ENCODE data around the gene UNKL. TPM values are rescaled to one million over a fixed set of nuclear protein-coding genes. Genes with fewer than 3 reads are reported as not detected.
A peak's percentile ranks its signal among the peaks of the same experiment; 100 is the strongest.

UNKL gene
- total and polyA plus RNA-seq, 7 donors, result 17.3 to 58.7 (median 32.6) TPM

DNA sequence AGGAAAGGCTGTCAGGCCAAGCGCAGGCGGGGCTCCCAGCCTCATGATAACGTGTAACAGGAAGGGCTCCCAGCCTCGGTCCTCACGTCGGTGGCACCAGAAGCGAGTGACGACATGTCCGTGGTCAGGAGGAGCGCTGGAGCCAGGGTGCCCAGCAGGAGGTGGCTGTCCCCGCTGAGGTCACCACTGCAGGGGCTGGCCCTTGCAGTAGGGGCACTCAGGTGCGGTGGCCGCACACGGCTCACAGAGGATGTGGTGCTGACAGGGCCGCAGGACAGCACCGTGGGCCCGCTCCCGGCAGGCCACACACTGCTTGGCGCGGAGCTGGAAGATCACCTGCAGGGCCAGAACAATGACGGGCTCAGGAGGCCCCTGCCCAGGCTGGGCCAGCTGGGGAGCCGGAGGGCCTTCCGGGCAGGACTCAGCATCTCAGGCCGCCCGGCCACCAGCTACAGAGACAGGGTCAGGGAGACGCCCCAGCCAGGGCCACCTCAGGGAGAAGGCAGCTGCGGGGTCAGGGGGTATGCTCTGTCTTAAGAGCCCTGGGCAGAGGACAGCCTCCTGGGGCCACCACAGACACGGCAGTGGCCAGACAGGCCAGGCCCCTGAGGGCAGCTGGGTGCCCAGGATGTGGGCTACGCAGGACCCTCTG lies 48.3 kb downstream of the UNKL start:
- WGBS, 3 donors, result 85 to 94% (median 87%) methylated on average over 29 of the region's 29 CpGs
- Histone ChIP-seq H3K4me1 (no peaks in the 10 kb centered on the region), H3K27me3 (ENCODE audit: insufficient read depth in 3 of 3, low read length in 2 of 3) (no peaks in the 10 kb centered on the region), H3K4me3 (no peak overlapping the region), H3K9me3 (no peaks in the 10 kb centered on the region), H3K27ac (no peak overlapping the region), H3K36me3 (ENCODE audit: insufficient read depth in 1 of 2, low read depth in 1 of 2) (peaks cover 6 to 82% of the 10 kb centered on the region in 2 donors)
- peak in 1 of 2 donors; percentile 50 for DNase-seq
- intact Hi-C loops (cut with DNase I), result no loop called here
- TF ChIP-seq, protein P1, sequence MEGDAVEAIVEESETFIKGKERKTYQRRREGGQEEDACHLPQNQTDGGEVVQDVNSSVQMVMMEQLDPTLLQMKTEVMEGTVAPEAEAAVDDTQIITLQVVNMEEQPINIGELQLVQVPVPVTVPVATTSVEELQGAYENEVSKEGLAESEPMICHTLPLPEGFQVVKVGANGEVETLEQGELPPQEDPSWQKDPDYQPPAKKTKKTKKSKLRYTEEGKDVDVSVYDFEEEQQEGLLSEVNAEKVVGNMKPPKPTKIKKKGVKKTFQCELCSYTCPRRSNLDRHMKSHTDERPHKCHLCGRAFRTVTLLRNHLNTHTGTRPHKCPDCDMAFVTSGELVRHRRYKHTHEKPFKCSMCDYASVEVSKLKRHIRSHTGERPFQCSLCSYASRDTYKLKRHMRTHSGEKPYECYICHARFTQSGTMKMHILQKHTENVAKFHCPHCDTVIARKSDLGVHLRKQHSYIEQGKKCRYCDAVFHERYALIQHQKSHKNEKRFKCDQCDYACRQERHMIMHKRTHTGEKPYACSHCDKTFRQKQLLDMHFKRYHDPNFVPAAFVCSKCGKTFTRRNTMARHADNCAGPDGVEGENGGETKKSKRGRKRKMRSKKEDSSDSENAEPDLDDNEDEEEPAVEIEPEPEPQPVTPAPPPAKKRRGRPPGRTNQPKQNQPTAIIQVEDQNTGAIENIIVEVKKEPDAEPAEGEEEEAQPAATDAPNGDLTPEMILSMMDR (IDR thresholded peaks at IDR 0.05), result no peak
- ATAC-seq, result no peak

DNA sequence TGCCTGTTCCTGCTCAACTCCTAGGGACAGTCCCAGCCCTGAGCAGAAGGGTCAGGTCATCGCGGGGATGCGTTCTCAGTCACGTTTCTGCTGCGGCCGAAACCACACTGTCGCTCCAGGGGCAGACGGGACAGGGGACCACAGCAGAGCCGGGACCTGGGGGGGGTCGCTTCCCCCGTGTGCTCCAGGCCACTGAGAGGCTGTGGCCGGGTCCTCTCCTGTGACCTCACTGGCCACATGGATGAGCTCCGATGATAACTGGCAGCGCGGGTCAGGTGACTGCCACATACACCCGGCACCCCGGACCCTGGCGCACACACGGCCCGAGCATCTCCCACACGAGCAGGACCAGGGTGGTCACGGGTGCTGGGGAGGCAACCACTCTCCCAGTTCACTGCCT lies 50.0 kb downstream of the UNKL start:
- peaks cover 6 to 89% of the 10 kb centered on the region in 2 donors for H3K36me3 ChIP-seq (ENCODE audit: insufficient read depth in 1 of 2, low read depth in 1 of 2)
- H3K4me1 ChIP-seq, result no peaks in the 10 kb centered on the region
- ATAC-seq (peak in 1 of 4 donors; percentile 4), DNase-seq (peak in 1 of 2 donors; percentile 51)
- no peak overlapping the region for H3K27ac ChIP-seq
- intact Hi-C loops (cut with DNase I), result loop anchor here in 1 of 2 donors (5.0 kb wide), 1 partner anchor 53 kb away; no protein-coding TSS in a partner anchor
- H3K9me3 ChIP-seq, result no peaks in the 10 kb centered on the region
- TF ChIP-seq, protein P1 (IDR thresholded peaks at IDR 0.05), result no peak
- no peak overlapping the region for H3K4me3 ChIP-seq
- 84 to 87% (median 87%) methylated on average over 22 of the region's 22 CpGs for WGBS, 3 donors
- H3K27me3 ChIP-seq (ENCODE audit: insufficient read depth in 3 of 3, low read length in 2 of 3), result no peaks in the 10 kb centered on the region

DNA sequence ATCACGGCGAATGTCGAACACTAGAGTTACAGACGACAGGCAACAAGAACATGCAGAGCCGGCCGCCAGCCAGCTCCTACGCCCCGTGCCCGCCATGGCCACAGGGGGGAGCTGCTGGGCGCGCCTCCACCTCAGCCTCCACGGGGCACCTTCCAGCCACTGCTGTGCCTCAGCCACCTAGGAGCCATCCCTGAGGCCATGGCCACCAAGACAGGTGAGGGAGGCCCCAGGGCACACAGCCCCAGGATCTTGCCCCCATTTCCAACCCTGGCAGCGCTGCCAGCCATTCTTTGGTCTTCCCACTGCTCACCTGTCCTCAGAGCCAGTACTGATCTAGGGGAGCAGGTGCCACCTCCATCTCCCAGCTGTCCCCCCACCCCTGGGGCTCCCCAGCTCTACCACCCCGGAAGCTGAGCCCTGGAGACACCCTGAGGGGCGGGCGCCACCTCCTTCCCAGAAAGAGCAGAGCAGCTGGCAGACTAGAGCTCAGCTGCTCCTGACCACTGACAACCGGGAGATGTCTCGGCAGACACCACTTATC lies 50.9 kb downstream of the UNKL start:
- Histone ChIP-seq H3K27me3 (ENCODE audit: insufficient read depth in 3 of 3, low read length in 2 of 3) (no peaks in the 10 kb centered on the region), H3K27ac (no peak overlapping the region), H3K36me3 (ENCODE audit: insufficient read depth in 1 of 2, low read depth in 1 of 2) (peaks cover 6 to 93% of the 10 kb centered on the region in 2 donors), H3K4me3 (no peak overlapping the region), H3K4me1 (no peaks in the 10 kb centered on the region), H3K9me3 (no peaks in the 10 kb centered on the region)
- DNase-seq (peak; percentile 62 to 84), ATAC-seq (peak; percentile 84 to 92 (median 90))
- WGBS, 3 donors, result 35 to 41% (median 40%) methylated on average over 17 to 18 of the region's 18 CpGs
- intact Hi-C loops (cut with DNase I), result loop anchor here in 1 of 2 donors (5.0 kb wide), 1 partner anchor 54 kb away; no protein-coding TSS in a partner anchor
- TF ChIP-seq, protein P1 (IDR thresholded peaks at IDR 0.05), result peak; percentile 79

DNA sequence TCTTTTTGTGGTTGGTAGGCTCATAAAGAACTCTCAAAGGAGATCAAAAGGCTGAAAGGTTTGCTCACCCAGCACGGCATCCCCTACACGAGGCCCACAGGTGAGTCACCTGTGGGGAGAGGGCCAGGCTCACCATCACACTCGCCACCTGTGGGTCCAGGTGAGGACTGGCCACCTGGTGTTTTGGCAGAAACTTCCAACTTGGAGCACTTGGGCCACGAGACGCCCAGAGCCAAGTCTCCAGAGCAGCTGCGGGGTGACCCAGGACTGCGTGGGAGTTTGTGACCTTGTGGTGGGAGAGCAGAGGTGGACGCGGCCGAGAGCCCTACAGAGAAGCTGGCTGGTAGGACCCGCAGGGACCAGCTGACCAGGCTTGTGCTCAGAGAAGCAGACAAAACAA lies 51.7 kb downstream of the UNKL start:
- peak overlapping the region; percentile 23 for H3K27ac ChIP-seq
- whole genome bisulfite sequencing, 3 donors, result 57 to 72% (median 58%) methylated on average over 11 of the region's 11 CpGs
- H3K4me3 ChIP-seq, result no peak overlapping the region
- H3K27me3 ChIP-seq (ENCODE audit: insufficient read depth in 3 of 3, low read length in 2 of 3), result no peaks in the 10 kb centered on the region
- peaks cover 6 to 94% of the 10 kb centered on the region in 2 donors for H3K36me3 ChIP-seq (ENCODE audit: insufficient read depth in 1 of 2, low read depth in 1 of 2)
- TF ChIP-seq, protein P1 (IDR thresholded peaks at IDR 0.05), result no peak
- intact Hi-C loops (cut with DNase I), result loop anchor here in 1 of 2 donors (5.0 kb wide), 1 partner anchor 54 kb away; no protein-coding TSS in a partner anchor
- DNase-seq (no peak), ATAC-seq (no peak)
- H3K4me1 ChIP-seq, result no peaks in the 10 kb centered on the region
- no peaks in the 10 kb centered on the region for H3K9me3 ChIP-seq

Measured in psoas muscle (tissue), 8 donors.